Astrocyte of the spinal cord (primary cell): ENCODE results near the gene ADAM8.
"Not testable (repeated sequence)": the region's sequence is repeated elsewhere in the genome, so short reads cannot be mapped to it uniquely, and the experiment has no call there.

ENCODE experiments used
- DNase-seq: peaks from one replicate; pipeline ENCODE4 v3.0.0; 2011; ENCODE audit warnings: low read depth, low spot score
- H3K4me3 ChIP-seq: 2 replicates; pipeline ENCODE4 v1.5.1; 2011; ENCODE audit warnings: low read depth, mild to moderate bottlenecking, low read length, moderate library complexity
- CTCF ChIP-seq: IDR thresholded peaks from 2 replicates; pipeline ENCODE4 v1.5.1; 2012; ENCODE audit warnings: low read depth, mild to moderate bottlenecking, low read length, inconsistent platforms
- in situ Hi-C: cut with HindIII; loops from 2 replicates; pipeline ENCODE4 v1.10.0; 2017; ENCODE audit warnings: low sequenced_read_pairs

Gene ADAM8

GRCh38 chr10:133269367-133269766 lies 7.3 kb downstream of the ADAM8 start:
- in situ Hi-C loops: no loop called here
- no peak for TF ChIP-seq CTCF
- H3K4me3 ChIP-seq: no peak overlapping the region
- no peak for DNase-seq

GRCh38 chr10:133268532-133268931 lies 8.1 kb downstream of the ADAM8 start:
- no peak for TF ChIP-seq CTCF
- H3K4me3 ChIP-seq: no peak overlapping the region
- in situ Hi-C loops: no loop called here
- no peak for DNase-seq

GRCh38 chr10:133267829-133268228 lies 8.8 kb downstream of the ADAM8 start:
- in situ Hi-C loops: no loop called here
- H3K4me3 ChIP-seq: no peak overlapping the region
- no peak for TF ChIP-seq CTCF
- no peak for DNase-seq

- no peak for DNase-seq
- no peak overlapping the region for H3K4me3 ChIP-seq
- in situ Hi-C loops: no loop called here
- TF ChIP-seq CTCF: no peak
Observed at GRCh38 chr10:133267293-133267692, 9.4 kb downstream of the ADAM8 start.

GRCh38 chr10:133266056-133266795 lies 10.4 kb downstream of the ADAM8 start:
- in situ Hi-C loops: no loop called here
- no peak overlapping the region for H3K4me3 ChIP-seq
- TF ChIP-seq CTCF: no peak
- DNase-seq: no peak

- H3K4me3 ChIP-seq, in situ Hi-C loops, DNase-seq: not testable (repeated sequence)
Observed at GRCh38 chr10:133265052-133265451, 11.6 kb downstream of the ADAM8 start.

GRCh38 chr10:133264461-133264860 lies 12.2 kb downstream of the ADAM8 start:
- DNase-seq: no peak
- H3K4me3 ChIP-seq: no peak overlapping the region
- in situ Hi-C loops: no loop called here
- TF ChIP-seq CTCF: no peak
